Epithelial cell of esophagus (primary cell): Measurements from ENCODE around the gene SMYD3.

Experiments
- DNase-seq: peaks from one replicate; pipeline ENCODE4 v3.0.0; 2010; ENCODE audit warnings: low read depth
- H3K4me3 ChIP-seq: 2 replicates; pipeline ENCODE4 v1.5.1; 2011; ENCODE audit warnings: mild to moderate bottlenecking, low read length, control low read depth
- CTCF ChIP-seq: IDR thresholded peaks from 2 replicates; pipeline ENCODE4 v1.5.1; 2011; ENCODE audit warnings: low read depth, mild to moderate bottlenecking, low read length, control low read depth, inconsistent platforms; ENCODE audit not compliant: insufficient read depth; ENCODE audit errors: missing control alignments

SMYD3 gene

DNA sequence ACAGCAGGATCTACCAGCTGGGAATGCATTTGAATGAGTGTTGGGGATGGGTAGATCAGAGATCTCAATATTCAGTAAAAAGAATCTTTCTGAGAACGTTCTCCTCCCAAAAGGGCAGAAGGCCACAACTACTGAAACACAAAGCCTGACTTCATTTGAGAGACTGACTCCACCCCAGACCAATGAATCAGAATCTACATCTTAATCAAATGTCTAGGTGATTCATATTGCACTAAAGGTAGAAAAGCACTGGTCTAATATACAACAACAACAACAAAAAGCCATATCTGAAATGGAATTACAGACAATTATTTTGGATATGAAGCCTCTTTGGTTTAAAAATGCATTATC is 123.9 kb downstream of the SMYD3 start:
- TF ChIP-seq CTCF: no peak
- H3K4me3 ChIP-seq: no peak overlapping the region
- DNase-seq: peak; percentile 73

GRCh38 chr1:246382589-246383238 is 124.4 kb downstream of the SMYD3 start:
- no peak for DNase-seq
- H3K4me3 ChIP-seq: no peak overlapping the region
- TF ChIP-seq CTCF: no peak

- H3K4me3 ChIP-seq: no peak overlapping the region
- DNase-seq: no peak
- no peak for TF ChIP-seq CTCF
These were observed 125.6 kb downstream of the SMYD3 start for GRCh38 chr1:246381452-246381851.

- no peak for TF ChIP-seq CTCF
- no peak for DNase-seq
- H3K4me3 ChIP-seq: no peak overlapping the region
These were observed 129.4 kb downstream of the SMYD3 start for GRCh38 chr1:246377625-246378153.

DNA sequence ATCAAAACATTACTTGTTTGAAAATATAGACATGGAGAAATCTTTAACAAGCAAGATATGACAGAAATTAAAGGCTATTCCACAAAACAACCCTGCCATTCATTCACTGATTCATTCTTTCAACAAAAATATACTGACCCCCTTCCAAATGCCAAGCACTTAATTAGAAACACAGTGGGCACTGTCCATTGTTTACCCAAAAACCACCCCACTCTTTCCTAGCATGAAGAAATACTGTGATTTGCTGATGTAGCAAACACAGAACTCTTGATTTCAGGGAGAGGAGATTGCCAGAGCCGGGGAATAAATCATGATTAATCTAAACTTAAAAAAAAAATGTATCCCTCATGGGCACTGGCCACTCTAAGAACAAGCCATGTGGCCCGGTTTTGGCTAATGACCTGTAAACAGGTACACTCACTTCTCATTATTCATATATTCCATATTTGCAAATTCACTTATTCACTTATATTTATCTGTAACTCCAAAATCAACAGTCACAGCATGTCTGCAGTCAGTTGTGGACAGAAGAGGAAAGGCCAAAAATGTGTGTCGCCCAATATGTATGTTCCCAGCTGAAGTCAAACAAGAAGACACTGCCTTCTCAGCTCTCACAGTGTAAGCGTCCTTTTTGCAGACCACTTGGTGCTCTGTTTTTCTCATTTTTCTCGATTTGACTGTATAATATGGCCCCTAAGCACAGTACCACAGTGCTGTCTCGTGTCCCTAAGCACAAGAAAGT is 133.1 kb downstream of the SMYD3 start:
- DNase-seq: no peak
- no peak overlapping the region for H3K4me3 ChIP-seq
- no peak for TF ChIP-seq CTCF

DNA sequence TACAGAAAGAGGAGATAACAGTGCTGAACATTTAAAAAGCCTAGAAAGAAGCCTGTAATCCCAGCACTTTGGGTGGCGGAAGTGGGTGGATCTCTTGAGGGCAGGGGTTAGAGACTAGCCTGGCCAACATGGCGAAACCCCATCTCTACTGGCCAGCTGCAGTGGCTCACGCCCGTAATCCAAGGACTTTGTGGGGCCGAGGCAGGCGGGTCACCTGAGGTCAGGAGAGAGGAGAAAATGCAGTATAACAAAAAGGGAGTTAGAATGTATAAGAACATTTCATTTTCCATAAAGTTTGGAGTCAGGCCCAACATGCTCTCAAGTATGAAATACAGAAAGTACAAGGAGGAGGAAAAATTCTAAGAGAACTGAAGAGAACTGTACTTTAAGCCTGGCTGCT is 134.5 kb downstream of the SMYD3 start:
- TF ChIP-seq CTCF: no peak
- no peak for DNase-seq

More for the DNA sequence above, 134.5 kb downstream of the SMYD3 start:
- H3K4me3 ChIP-seq: no peak overlapping the region
